GM06990 (cell line): ENCODE measurements around the gene BACH2.
A peak's percentile ranks its signal among the peaks of the same experiment; 100 is the strongest.
"Not testable (repeated sequence)": the region's sequence is repeated elsewhere in the genome, so short reads cannot be mapped to it uniquely, and the experiment has no call there.

Experiments
- DNase-seq: peaks from one replicate; pipeline ENCODE4 v3.0.0-alpha.2; 2011; ENCODE audit not compliant: insufficient read length; ENCODE audit errors: extremely low read depth
- H3K27me3 ChIP-seq: replicated peaks from 2 replicates; pipeline ENCODE4 v1.6.0; 2011; ENCODE audit warnings: low read length; ENCODE audit not compliant: control insufficient read depth, insufficient read depth
- H3K36me3 ChIP-seq: 2 replicates; pipeline ENCODE4 v1.5.1; 2011; ENCODE audit warnings: low read length; ENCODE audit not compliant: control insufficient read depth, insufficient read depth
- H3K4me3 ChIP-seq: replicated peaks from 2 replicates; pipeline ENCODE4 v1.5.1; 2011; ENCODE audit warnings: low read depth, mild to moderate bottlenecking, control low read depth, low read length
- CTCF ChIP-seq: IDR thresholded peaks from 2 replicates; pipeline ENCODE4 v1.5.1; 2011; ENCODE audit warnings: low read length, control low read depth, mild to moderate bottlenecking, inconsistent platforms; ENCODE audit not compliant: insufficient read depth, poor library complexity, severe bottlenecking

BACH2 gene

GRCh38 chr6:90288404-90288803 lies 8.2 kb downstream of the BACH2 start:
- Histone ChIP-seq H3K4me3 (no peak overlapping the region), H3K36me3 (no peaks in the 10 kb centered on the region), H3K27me3 (peaks cover 1% of the 10 kb centered on the region)
- TF ChIP-seq CTCF = no peak
- DNase-seq = no peak

GRCh38 chr6:90286884-90287488 lies 9.7 kb downstream of the BACH2 start:
- peak; percentile 79 for TF ChIP-seq CTCF
- peaks cover 1% of the 10 kb centered on the region for H3K27me3 ChIP-seq
- no peaks in the 10 kb centered on the region for H3K36me3 ChIP-seq
- no peak overlapping the region for H3K4me3 ChIP-seq
- no peak for DNase-seq

- DNase-seq = peak; percentile 54
- Histone ChIP-seq H3K36me3 (no peaks in the 10 kb centered on the region), H3K4me3 (peak overlapping the region; percentile 27), H3K27me3 (peaks cover 1% of the 10 kb centered on the region; the same call in 1 of the 2 replicates)
- TF ChIP-seq CTCF = no peak
Measured at GRCh38 chr6:90285611-90286381, 10.8 kb downstream of the BACH2 start.

- no peak for TF ChIP-seq CTCF
- no peak for DNase-seq
- Histone ChIP-seq H3K36me3 (no peaks in the 10 kb centered on the region), H3K27me3 (peaks cover 4% of the 10 kb centered on the region; the same call in 1 of the 2 replicates), H3K4me3 (peak overlapping the region; percentile 27)
Measured at GRCh38 chr6:90285042-90285481, 11.6 kb downstream of the BACH2 start.

GRCh38 chr6:90284236-90285041 lies 12.2 kb downstream of the BACH2 start:
- Histone ChIP-seq H3K4me3 (peak overlapping the region; percentile 31; the same call in 1 of the 2 replicates), H3K36me3 (no peaks in the 10 kb centered on the region), H3K27me3 (peaks cover 4% of the 10 kb centered on the region; the same call in 1 of the 2 replicates)
- peak; percentile 69 for DNase-seq
- TF ChIP-seq CTCF = no peak

GRCh38 chr6:90282265-90282664 lies 14.4 kb downstream of the BACH2 start:
- H3K36me3 ChIP-seq, DNase-seq, H3K27me3 ChIP-seq, H3K4me3 ChIP-seq: not testable (repeated sequence)
